GM19397 (cell line): ENCODE measurements around the gene CCBE1.

Source experiments
- ATAC-seq: cut with Tn5 transposase; IDR thresholded peaks from one replicate; pipeline ENCODE4 v1.9.1; 2021; ENCODE audit warnings: mild to moderate bottlenecking, moderate library complexity; ENCODE audit not compliant: unreplicated experiment

Gene CCBE1

GRCh38 chr18:59623456-59624368 lies 73.5 kb downstream of the CCBE1 start:
- no peak for ATAC-seq

- ATAC-seq: no peak
Observed at GRCh38 chr18:59621027-59621426, 76.2 kb downstream of the CCBE1 start.

GRCh38 chr18:59620381-59620780 lies 76.8 kb downstream of the CCBE1 start:
- no peak for ATAC-seq

GRCh38 chr18:59619816-59620215 lies 77.4 kb downstream of the CCBE1 start:
- ATAC-seq: no peak

- ATAC-seq: no peak
Observed at GRCh38 chr18:59617468-59617932, 79.7 kb downstream of the CCBE1 start.

GRCh38 chr18:59616501-59616900 lies 80.7 kb downstream of the CCBE1 start:
- no peak for ATAC-seq

GRCh38 chr18:59613903-59614302 lies 83.3 kb downstream of the CCBE1 start:
- no peak for ATAC-seq

- no peak for ATAC-seq
Observed at GRCh38 chr18:59612381-59612780, 84.8 kb downstream of the CCBE1 start.

- ATAC-seq: no peak
Observed at GRCh38 chr18:59610546-59611140, 86.6 kb downstream of the CCBE1 start.

GRCh38 chr18:59609654-59610053 lies 87.6 kb downstream of the CCBE1 start:
- ATAC-seq: no peak

- no peak for ATAC-seq
Observed at GRCh38 chr18:59607471-59607870, 89.8 kb downstream of the CCBE1 start.

- ATAC-seq: no peak
Observed at GRCh38 chr18:59607078-59607379, 90.2 kb downstream of the CCBE1 start.

- no peak for ATAC-seq
Observed at GRCh38 chr18:59606193-59607077, 90.8 kb downstream of the CCBE1 start.

- no peak for ATAC-seq
Observed at GRCh38 chr18:59605633-59606192, 91.5 kb downstream of the CCBE1 start.

- no peak for ATAC-seq
Observed at GRCh38 chr18:59604877-59605276, 92.3 kb downstream of the CCBE1 start.

GRCh38 chr18:59597049-59597448 lies 100.2 kb downstream of the CCBE1 start:
- ATAC-seq: no peak

- no peak for ATAC-seq
Observed at GRCh38 chr18:59593291-59593717, 103.9 kb downstream of the CCBE1 start.

- no peak for ATAC-seq
Observed at GRCh38 chr18:59592624-59593023, 104.6 kb downstream of the CCBE1 start.

- no peak for ATAC-seq
Observed at GRCh38 chr18:59582395-59582794, 114.8 kb downstream of the CCBE1 start.

GRCh38 chr18:59579509-59579908 lies 117.7 kb downstream of the CCBE1 start:
- ATAC-seq: no peak

- no peak for ATAC-seq
Observed at GRCh38 chr18:59577386-59577655, 119.9 kb downstream of the CCBE1 start.
